ENCODE measurements around the gene NFYC. TPM values are rescaled to one million over a fixed set of nuclear protein-coding genes. Genes with fewer than 3 reads are reported as not detected.

Gene NFYC
- total and polyA plus RNA-seq, 2 of the 8 experiments (the other 6 are each of a cell fraction or from before 2014, with no cell fraction given) = 54.1 to 124 TPM

- no peak overlapping the region for H3K9ac ChIP-seq (replicated peaks in 1 of 4; ENCODE audit: extremely low read depth in 1 of 4, low read depth in 3 of 4, low read length in 3 of 4)
- no peak overlapping the region for H2BK120ac ChIP-seq (replicated peaks; ENCODE audit: low read depth, low read length)
- H3K9me3 ChIP-seq (ENCODE audit: insufficient read depth in 2 of 2, low read depth in 1 of 2, low read length in 1 of 2) = no peaks in the 10 kb centered on the region
- no peak for DNase-seq (ENCODE audit: low read depth in 1 of 2, low spot score in 2 of 2)
- H3K79me2 ChIP-seq (ENCODE audit: control insufficient read depth in 1 of 2, insufficient read depth in 2 of 2, low read length in 2 of 2) = no peaks in the 10 kb centered on the region
- ChIA-PET POLR2A (ENCODE audit: partially characterized antibody) (interaction anchor here (1.0 to 3.9 kb wide), 5 partner anchors 10 to 63 kb away, joined by 3 to 14 read pairs (median 7); partner anchors contain the start of gene NFYC), CTCF (ENCODE audit: partially characterized antibody) (interaction anchor here (1.3 to 15.0 kb wide), 6 partner anchors 10 to 94 kb away, joined by 3 to 140 read pairs (median 6); no protein-coding TSS in a partner anchor)
- H3K4me3 ChIP-seq (ENCODE audit: extremely low read depth in 1 of 4, insufficient read depth in 2 of 4, low read depth in 3 of 4, low read length in 4 of 4) = no peak overlapping the region
- no peaks in the 10 kb centered on the region for H3K27me3 ChIP-seq (replicated peaks in 1 of 4; ENCODE audit: control insufficient read depth in 3 of 4, extremely low read depth in 1 of 4, insufficient read depth in 3 of 4, low read length in 3 of 4)
- no peak overlapping the region for H3K18ac ChIP-seq (ENCODE audit: extremely low read depth, low read length)
- no peak overlapping the region for H2BK5ac ChIP-seq (ENCODE audit: low read depth, low read length)
- H3K27ac ChIP-seq (ENCODE audit: low read depth, low read length) = no peak overlapping the region
- H2AK5ac ChIP-seq (ENCODE audit: low read depth, low read length) = no peak overlapping the region
- no peak overlapping the region for H2BK20ac ChIP-seq (ENCODE audit: low read length)
- H2BK12ac ChIP-seq (ENCODE audit: low read depth, low read length) = no peak overlapping the region
- peaks cover 7% of the 10 kb centered on the region; the same call in 1 of the 2 replicates for H3K79me1 ChIP-seq (ENCODE audit: low read depth, low read length)
- H2AFZ ChIP-seq (ENCODE audit: low read length) = no peak overlapping the region
- no peak overlapping the region for H2BK15ac ChIP-seq (ENCODE audit: low read length)
- peaks cover 4 to 5% of the 10 kb centered on the region in 2 experiments for H4K20me1 ChIP-seq (replicated peaks in 1 of 2; ENCODE audit: control insufficient read depth in 1 of 2, insufficient read depth in 2 of 2, low read length in 2 of 2)
- WGBS, 2 experiments (ENCODE audit: extremely low coverage in 1 of 2, insufficient coverage in 1 of 2, insufficient read length in 1 of 2, insufficient replicate concordance in 2 of 2, low coverage in 1 of 2, low lambda C conversion rate in 2 of 2, missing lambda C conversion rate in 1 of 2) = 92% methylated on average over 4 of the region's 4 CpGs; no CpG with 5 or more reads in 1 of the 2 experiments
- no peak overlapping the region for H3K56ac ChIP-seq (replicated peaks; ENCODE audit: insufficient read length, low read depth, low read length)
- H4K91ac ChIP-seq (replicated peaks; ENCODE audit: insufficient read length, low read length) = no peak overlapping the region
- peaks cover 15 to 79% (median 61%) of the 10 kb centered on the region in 4 experiments; a peak in 7 of 8 replicates for H3K36me3 ChIP-seq (ENCODE audit: control insufficient read depth in 2 of 4, insufficient read depth in 4 of 4, low read length in 3 of 4)
- H3K4me1 ChIP-seq (replicated peaks in 1 of 4; ENCODE audit: control insufficient read depth in 3 of 4, insufficient read depth in 4 of 4, low read length in 3 of 4) = no peaks in the 10 kb centered on the region
- no peak overlapping the region for H3K14ac ChIP-seq (ENCODE audit: insufficient read length)
- no peak overlapping the region for H4K8ac ChIP-seq (ENCODE audit: extremely low read depth, insufficient read depth, low read length)
- no peak overlapping the region for H3K4ac ChIP-seq (replicated peaks; ENCODE audit: insufficient read length, low read depth, low read length)
- FAIRE-seq = no peak
- H4K5ac ChIP-seq (ENCODE audit: insufficient read length, low read depth, low read length) = no peak overlapping the region
- H3K4me2 ChIP-seq (ENCODE audit: insufficient read depth in 1 of 2, low read depth in 2 of 2, low read length in 2 of 2) = no peak overlapping the region
- no peak overlapping the region for H3K23ac ChIP-seq (ENCODE audit: insufficient read length)
- H3K23me2 ChIP-seq (ENCODE audit: low read depth, low read length) = no peaks in the 10 kb centered on the region; the same call in 1 of the 2 replicates
- TF ChIP-seq EP300 (IDR thresholded peaks at IDR 0.05; ENCODE audit: borderline replicate concordance in 1 of 2, low read depth in 2 of 2, low read length in 2 of 2) (no peak), HDAC2 (IDR thresholded peaks at IDR 0.05; ENCODE audit: borderline replicate concordance in 1 of 2, low read depth in 2 of 2, low read length in 2 of 2) (no peak), RXRA (IDR thresholded peaks at IDR 0.05; ENCODE audit: insufficient read depth, low read depth, low read length) (no peak), KDM4A (IDR thresholded peaks at IDR 0.05; ENCODE audit: low read depth, low read length, severe bottlenecking) (no peak), ASH2L (IDR thresholded peaks at IDR 0.05; ENCODE audit: low read length) (no peak), ATF3 (IDR thresholded peaks at IDR 0.05; ENCODE audit: insufficient read depth, low read depth, low read length) (no peak), EZH2 (IDR thresholded peaks at IDR 0.05; ENCODE audit: low read depth, low read length, severe bottlenecking) (no peak), JUND (IDR thresholded peaks at IDR 0.05; ENCODE audit: low read length) (no peak), GABPA (IDR thresholded peaks at IDR 0.05; ENCODE audit: borderline replicate concordance, insufficient read depth, low read length) (no peak), CTBP2 (IDR thresholded peaks at IDR 0.05; ENCODE audit: borderline replicate concordance, insufficient read depth, insufficient read length, low read length) (no peak), SP4 (IDR thresholded peaks at IDR 0.05; ENCODE audit: low read length) (no peak), BACH1 (IDR thresholded peaks at IDR 0.05; ENCODE audit: low read length) (no peak), SIX5 (IDR thresholded peaks at IDR 0.05; ENCODE audit: low read depth, low read length) (no peak)
Observed at GRCh38 chr1:40755067-40755466, 63.6 kb downstream of the NFYC start.
